GM12878 (cell line): ENCODE data around the gene GALNT9. TPM values are rescaled to one million over a fixed set of nuclear protein-coding genes. Genes with fewer than 3 reads are reported as not detected.

Source experiments
- ATAC-seq: fragments of 200-7000 bp; cut with Tn5 transposase; 3 replicates; pipeline ENCODE4 v1.9.1; 2020; ENCODE audit warnings: mild to moderate bottlenecking, moderate library complexity
- BruUV-seq: library from RNA; stranded (reverse); fragments of 400-500 nt; replicated peaks from 2 replicates; lab custom pipeline; 2021; lab: Mats Ljungman, UMichigan
- CTCF ChIA-PET: fragments of 300-600 bp; sonication (Branson Sonifier 250); formaldehyde crosslinking; extraction: SDS; loops from one replicate; lab custom pipeline; 2021; ENCODE audit warnings: inconsistent platforms; lab: Yijun Ruan, JAX
- POLR2A ChIA-PET: fragments of 350-600 bp; formaldehyde crosslinking; extraction: SDS; loops from one replicate; lab custom pipeline; 2021; ENCODE audit warnings: inconsistent platforms; lab: Charles Lee
- RAD21 ChIA-PET: fragments of 300-600 bp; sonication (Branson Sonifier 250); formaldehyde crosslinking; loops from one replicate; lab custom pipeline; 2023; ENCODE audit warnings: antibody characterized with exemption; ENCODE audit not compliant: unreplicated experiment; lab: Charles Lee
- SMC1A ChIA-PET: fragments of 300-600 bp; sonication (Branson Sonifier 250); formaldehyde crosslinking; loops from one replicate; lab custom pipeline; 2023; ENCODE audit not compliant: unreplicated experiment, uncharacterized antibody; lab: Charles Lee
- DNase-seq: peaks from one replicate; pipeline ENCODE4 v3.0.0-alpha.2; 2011; ENCODE audit warnings: low read depth, low spot score
- FAIRE-seq: peaks from 3 replicates; lab custom pipeline; 2011; peaks lifted over from hg19 to GRCh38; lab: Jason Lieb, UNC
- H2AFZ ChIP-seq: 2 replicates; pipeline ENCODE4 v1.6.0; 2011; ENCODE audit warnings: low read depth, low read length, control low read depth; ENCODE audit not compliant: control insufficient read depth
- H3K27ac ChIP-seq: 2 replicates; pipeline ENCODE4 v1.5.1; 2011; ENCODE audit warnings: control low read depth; ENCODE audit not compliant: control insufficient read depth, insufficient read depth
- H3K27me3 ChIP-seq, 2 experiments: replicated peaks in 1 of 2; 2 replicates each; pipeline versions ENCODE4 v1.6.0 to v1.6.1; 2011; ENCODE audit warnings: low read length in 1 of 2; ENCODE audit not compliant: control insufficient read depth in 2 of 2, insufficient read depth in 2 of 2
- H3K36me3 ChIP-seq, 2 experiments: 2 replicates each; pipeline ENCODE4 v1.5.1; 2011; ENCODE audit warnings: low read length in 1 of 2; ENCODE audit not compliant: control insufficient read depth in 2 of 2, insufficient read depth in 2 of 2
- H3K4me1 ChIP-seq: 2 replicates; pipeline ENCODE4 v1.6.1; 2011; ENCODE audit warnings: mild to moderate bottlenecking, low read length, moderate library complexity, mixed read lengths; ENCODE audit not compliant: control insufficient read depth, insufficient read depth
- H3K4me2 ChIP-seq: 2 replicates; pipeline ENCODE4 v1.6.0; 2011; ENCODE audit warnings: control low read depth; ENCODE audit not compliant: control insufficient read depth, insufficient read depth
- H3K4me3 ChIP-seq: fragments of 200-600 bp; sonication (generic); 2 replicates; pipeline ENCODE4 v1.5.1; 2016
- H3K79me2 ChIP-seq: 2 replicates; pipeline ENCODE4 v1.6.0; 2011; ENCODE audit warnings: low read length; ENCODE audit not compliant: control insufficient read depth, insufficient read depth
- H3K9ac ChIP-seq: 2 replicates; pipeline ENCODE4 v1.8.0; 2011; ENCODE audit warnings: low read length, control low read depth, mixed read lengths; ENCODE audit not compliant: control insufficient read depth, insufficient read depth
- H3K9me3 ChIP-seq: replicated peaks from 3 replicates; pipeline ENCODE4 v1.5.1; 2011; ENCODE audit warnings: mild to moderate bottlenecking, low read length; ENCODE audit not compliant: control insufficient read depth, insufficient read depth
- H4K20me1 ChIP-seq: 2 replicates; pipeline ENCODE4 v1.6.0; 2011; ENCODE audit not compliant: control insufficient read depth, insufficient read depth
- BACH1 ChIP-seq: fragments of 450-650 bp; IDR thresholded peaks from 2 replicates; pipeline ENCODE4 v1.6.1; 2017; ENCODE audit warnings: mild to moderate bottlenecking, borderline replicate concordance
- CHD1 ChIP-seq: IDR thresholded peaks from 2 replicates; pipeline ENCODE4 v1.6.1; 2012; ENCODE audit warnings: low read depth, low read length, improper control_type of control experiment
- CREM ChIP-seq: IDR thresholded peaks from 2 replicates; pipeline ENCODE4 v1.6.1; 2014; ENCODE audit warnings: antibody characterized with exemption, low read depth
- ESRRA ChIP-seq: IDR thresholded peaks from 2 replicates; pipeline ENCODE4 v1.6.1; 2012; ENCODE audit warnings: mild to moderate bottlenecking, low read length, improper control_type of control experiment
- MEF2A ChIP-seq: IDR thresholded peaks from 2 replicates; pipeline ENCODE4 v1.6.1; 2011; ENCODE audit warnings: low read depth, mild to moderate bottlenecking, low read length, moderate library complexity; ENCODE audit not compliant: insufficient read depth
- RCOR1 ChIP-seq: conservative IDR thresholded peaks from 2 replicates; pipeline ENCODE4 v1.6.1; 2012; ENCODE audit warnings: low read depth, low read length, improper control_type of control experiment
- SPI1 ChIP-seq: IDR thresholded peaks from 2 replicates; pipeline ENCODE4 v1.6.1; 2011; ENCODE audit warnings: low read depth, mild to moderate bottlenecking, low read length, moderate library complexity, borderline replicate concordance; ENCODE audit not compliant: insufficient read depth
- TBL1XR1 ChIP-seq: IDR thresholded peaks from 2 replicates; pipeline ENCODE4 v1.6.1; 2012; ENCODE audit warnings: low read depth, low read length, improper control_type of control experiment
- TCF12 ChIP-seq: IDR thresholded peaks from 2 replicates; pipeline ENCODE4 v1.6.1; 2011; ENCODE audit warnings: low read depth, mild to moderate bottlenecking, low read length
- ZBED1 ChIP-seq: IDR thresholded peaks from 2 replicates; pipeline ENCODE4 v1.6.1; 2016; ENCODE audit warnings: borderline replicate concordance
- ZNF24 ChIP-seq: fragments of 450-650 bp; IDR thresholded peaks from 2 replicates; pipeline ENCODE4 v1.6.1; 2017; ENCODE audit warnings: antibody characterized with exemption, mild to moderate bottlenecking
- ZSCAN29 ChIP-seq: fragments of 450-650 bp; IDR thresholded peaks from 2 replicates; pipeline ENCODE4 v1.6.1; 2017; ENCODE audit warnings: mild to moderate bottlenecking, moderate library complexity
- ZZZ3 ChIP-seq: IDR thresholded peaks from 2 replicates; pipeline ENCODE4 v1.6.1; 2011; ENCODE audit warnings: low read depth; ENCODE audit not compliant: control insufficient read depth, insufficient read length
- WGBS: methylation state at CpG from one replicate; pipeline ENCODE4 v1.1.6; 2016; ENCODE audit warnings: low lambda C conversion rate; ENCODE audit not compliant: insufficient replicate concordance, insufficient coverage; ENCODE audit errors: missing lambda C conversion rate; 5-methylcytosine and 5-hydroxymethylcytosine counted together
- in situ Hi-C: fragments of 300-500 bp; cut with MboI; formaldehyde crosslinking; loops from 9 replicates; pipeline ENCODE4 v1.14.3; 2018; ENCODE audit warnings: mixed read lengths
- intact Hi-C: fragments of 100-400 bp; cut with micrococcal nuclease; formaldehyde crosslinking; loops from one replicate; pipeline ENCODE4 v1.14.2; 2022; ENCODE audit not compliant: unreplicated experiment
- polyA plus RNA-seq, 11 experiments: library from polyadenylated mRNA; depleted of rRNA in 4 of 11; unstranded in 6 of 11; stranded (reverse) in 5 of 11; fragments of >200 nt; fragmentation: Nextera tagmentation in 4 of 11; fragmentation: Illumina TruSeq in 1 of 11; extraction: Ambion mirVana in 4 of 11; extraction: Trizol in 1 of 11; gene quantifications; 1 replicate in 1 of 11; 2 replicates in 10 of 11; pipeline versions ENCODE4 v1.2.1 to v1.2.3, GENCODE V29; 2011 to 2016; ENCODE audit warnings: inconsistent platforms in 2 of 11, missing spikeins in 2 of 11, low read depth in 1 of 11
- total RNA-seq, 4 experiments: library from RNA; depleted of rRNA in 3 of 4; stranded (reverse); fragments of >200 nt in 3 of 4; fragmentation: Illumina TruSeq in 1 of 4; extraction: Trizol in 1 of 4; gene quantifications; 2 replicates each; pipeline versions ENCODE4 v1.2.1 to v1.2.3, GENCODE V29; 2013 to 2021
- TF ChIP-seq, protein P1 (sequence below): IDR thresholded peaks from 2 replicates; pipeline ENCODE4 v1.6.1; 2011; ENCODE audit warnings: borderline replicate concordance, low read depth, mild to moderate bottlenecking, moderate library complexity, low read length; ENCODE audit not compliant: insufficient read depth, poor library complexity, severe bottlenecking
- TF ChIP-seq, protein P2 (sequence below): IDR thresholded peaks from 2 replicates; pipeline ENCODE4 v1.6.1; 2012; ENCODE audit warnings: low read length, inconsistent platforms
- TF ChIP-seq, protein P3 (sequence below): fragments of 450-650 bp; IDR thresholded peaks from 2 replicates; pipeline ENCODE4 v1.6.1; 2016; ENCODE audit warnings: mild to moderate bottlenecking
- TF ChIP-seq, protein P4 (sequence below): fragments of 450-650 bp; formaldehyde crosslinking; IDR thresholded peaks from 2 replicates; pipeline ENCODE4 v1.4.0; 2020; ENCODE audit warnings: mild to moderate bottlenecking, moderate library complexity

The GALNT9 gene
- total and polyA plus RNA-seq, 10 of the 15 experiments (the other 5 are each of a cell fraction or from before 2014, with no cell fraction given): 0.04 TPM; not detected in 9

DNA sequence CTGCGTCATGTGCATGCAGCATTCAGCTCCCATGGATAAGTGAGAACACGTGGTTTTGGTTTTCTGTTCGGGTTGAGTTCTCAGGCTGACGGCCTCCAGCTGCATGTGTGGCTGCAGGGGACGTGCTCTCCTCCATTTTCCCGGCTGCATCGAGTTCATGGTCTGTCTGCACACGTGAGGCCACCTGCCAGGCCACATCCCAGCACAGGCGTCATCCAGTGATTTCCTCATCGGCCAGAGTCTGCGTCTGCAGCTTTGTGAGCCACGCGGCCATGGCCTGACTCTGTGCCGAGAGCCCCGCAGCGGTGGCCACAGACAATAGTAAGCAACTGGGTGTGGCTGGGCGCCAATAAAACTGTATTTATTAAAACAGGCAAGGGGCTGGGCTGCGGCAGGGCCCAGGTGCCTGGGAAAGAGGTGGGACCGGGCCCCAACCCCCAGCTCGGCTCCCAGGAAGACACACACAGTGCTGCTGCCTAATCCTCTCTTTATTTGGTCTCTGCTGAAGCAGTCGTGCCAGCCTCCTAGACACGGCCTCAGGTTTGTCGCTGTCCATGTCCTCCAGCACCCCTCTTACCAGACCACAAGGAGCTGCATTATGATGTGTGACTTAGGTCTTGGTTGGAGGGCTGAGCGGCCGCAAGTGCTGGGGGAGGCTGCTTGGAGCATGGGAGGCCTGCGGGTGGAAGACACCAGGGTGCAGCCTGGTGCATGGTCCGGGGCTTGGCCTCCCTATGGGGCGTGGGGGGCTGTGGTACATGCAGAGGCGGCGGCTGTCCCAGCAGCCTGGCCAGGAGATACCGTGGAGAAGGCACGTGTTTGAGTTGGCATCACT lies 133.1 kb downstream of the GALNT9 start:
- Histone ChIP-seq H3K9ac (no peak overlapping the region), H3K9me3 (peaks cover 2% of the 10 kb centered on the region; the same call in 2 of the 3 replicates), H3K4me2 (no peak overlapping the region), H3K4me3 (no peak overlapping the region), H3K79me2 (no peaks in the 10 kb centered on the region), H2AFZ (no peak overlapping the region), H3K36me3 (no peaks in the 10 kb centered on the region), H3K27ac (no peak overlapping the region), H4K20me1 (no peaks in the 10 kb centered on the region), H3K27me3 (no peaks in the 10 kb centered on the region), H3K4me1 (no peaks in the 10 kb centered on the region)
- BruUV-seq: no TSS peak
- ChIA-PET RAD21 (no interaction called here), POLR2A (no interaction called here), CTCF (no interaction called here), SMC1A (no interaction called here)
- in situ Hi-C loops: no loop called here
- ATAC-seq (no peak), DNase-seq (no peak), FAIRE-seq (no peak)
- intact Hi-C loops: no loop called here
- 57% methylated on average over 32 of the region's 32 CpGs for WGBS
- no peak for TF ChIP-seq ZNF24
- TF ChIP-seq ESRRA: no peak
- TF ChIP-seq, protein P1, sequence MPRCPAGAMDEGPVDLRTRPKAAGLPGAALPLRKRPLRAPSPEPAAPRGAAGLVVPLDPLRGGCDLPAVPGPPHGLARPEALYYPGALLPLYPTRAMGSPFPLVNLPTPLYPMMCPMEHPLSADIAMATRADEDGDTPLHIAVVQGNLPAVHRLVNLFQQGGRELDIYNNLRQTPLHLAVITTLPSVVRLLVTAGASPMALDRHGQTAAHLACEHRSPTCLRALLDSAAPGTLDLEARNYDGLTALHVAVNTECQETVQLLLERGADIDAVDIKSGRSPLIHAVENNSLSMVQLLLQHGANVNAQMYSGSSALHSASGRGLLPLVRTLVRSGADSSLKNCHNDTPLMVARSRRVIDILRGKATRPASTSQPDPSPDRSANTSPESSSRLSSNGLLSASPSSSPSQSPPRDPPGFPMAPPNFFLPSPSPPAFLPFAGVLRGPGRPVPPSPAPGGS: no peak
- no peak for TF ChIP-seq ZBED1
- TF ChIP-seq, protein P2, sequence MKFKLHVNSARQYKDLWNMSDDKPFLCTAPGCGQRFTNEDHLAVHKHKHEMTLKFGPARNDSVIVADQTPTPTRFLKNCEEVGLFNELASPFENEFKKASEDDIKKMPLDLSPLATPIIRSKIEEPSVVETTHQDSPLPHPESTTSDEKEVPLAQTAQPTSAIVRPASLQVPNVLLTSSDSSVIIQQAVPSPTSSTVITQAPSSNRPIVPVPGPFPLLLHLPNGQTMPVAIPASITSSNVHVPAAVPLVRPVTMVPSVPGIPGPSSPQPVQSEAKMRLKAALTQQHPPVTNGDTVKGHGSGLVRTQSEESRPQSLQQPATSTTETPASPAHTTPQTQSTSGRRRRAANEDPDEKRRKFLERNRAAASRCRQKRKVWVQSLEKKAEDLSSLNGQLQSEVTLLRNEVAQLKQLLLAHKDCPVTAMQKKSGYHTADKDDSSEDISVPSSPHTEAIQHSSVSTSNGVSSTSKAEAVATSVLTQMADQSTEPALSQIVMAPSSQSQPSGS: no peak
- no peak for TF ChIP-seq ZZZ3
- no peak for TF ChIP-seq TBL1XR1
- TF ChIP-seq, protein P3, sequence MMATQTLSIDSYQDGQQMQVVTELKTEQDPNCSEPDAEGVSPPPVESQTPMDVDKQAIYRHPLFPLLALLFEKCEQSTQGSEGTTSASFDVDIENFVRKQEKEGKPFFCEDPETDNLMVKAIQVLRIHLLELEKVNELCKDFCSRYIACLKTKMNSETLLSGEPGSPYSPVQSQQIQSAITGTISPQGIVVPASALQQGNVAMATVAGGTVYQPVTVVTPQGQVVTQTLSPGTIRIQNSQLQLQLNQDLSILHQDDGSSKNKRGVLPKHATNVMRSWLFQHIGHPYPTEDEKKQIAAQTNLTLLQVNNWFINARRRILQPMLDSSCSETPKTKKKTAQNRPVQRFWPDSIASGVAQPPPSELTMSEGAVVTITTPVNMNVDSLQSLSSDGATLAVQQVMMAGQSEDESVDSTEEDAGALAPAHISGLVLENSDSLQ: no peak
- no peak for TF ChIP-seq SPI1
- no peak for TF ChIP-seq RCOR1
- no peak for TF ChIP-seq ZSCAN29
- TF ChIP-seq CREM: no peak
- TF ChIP-seq, protein P4, sequence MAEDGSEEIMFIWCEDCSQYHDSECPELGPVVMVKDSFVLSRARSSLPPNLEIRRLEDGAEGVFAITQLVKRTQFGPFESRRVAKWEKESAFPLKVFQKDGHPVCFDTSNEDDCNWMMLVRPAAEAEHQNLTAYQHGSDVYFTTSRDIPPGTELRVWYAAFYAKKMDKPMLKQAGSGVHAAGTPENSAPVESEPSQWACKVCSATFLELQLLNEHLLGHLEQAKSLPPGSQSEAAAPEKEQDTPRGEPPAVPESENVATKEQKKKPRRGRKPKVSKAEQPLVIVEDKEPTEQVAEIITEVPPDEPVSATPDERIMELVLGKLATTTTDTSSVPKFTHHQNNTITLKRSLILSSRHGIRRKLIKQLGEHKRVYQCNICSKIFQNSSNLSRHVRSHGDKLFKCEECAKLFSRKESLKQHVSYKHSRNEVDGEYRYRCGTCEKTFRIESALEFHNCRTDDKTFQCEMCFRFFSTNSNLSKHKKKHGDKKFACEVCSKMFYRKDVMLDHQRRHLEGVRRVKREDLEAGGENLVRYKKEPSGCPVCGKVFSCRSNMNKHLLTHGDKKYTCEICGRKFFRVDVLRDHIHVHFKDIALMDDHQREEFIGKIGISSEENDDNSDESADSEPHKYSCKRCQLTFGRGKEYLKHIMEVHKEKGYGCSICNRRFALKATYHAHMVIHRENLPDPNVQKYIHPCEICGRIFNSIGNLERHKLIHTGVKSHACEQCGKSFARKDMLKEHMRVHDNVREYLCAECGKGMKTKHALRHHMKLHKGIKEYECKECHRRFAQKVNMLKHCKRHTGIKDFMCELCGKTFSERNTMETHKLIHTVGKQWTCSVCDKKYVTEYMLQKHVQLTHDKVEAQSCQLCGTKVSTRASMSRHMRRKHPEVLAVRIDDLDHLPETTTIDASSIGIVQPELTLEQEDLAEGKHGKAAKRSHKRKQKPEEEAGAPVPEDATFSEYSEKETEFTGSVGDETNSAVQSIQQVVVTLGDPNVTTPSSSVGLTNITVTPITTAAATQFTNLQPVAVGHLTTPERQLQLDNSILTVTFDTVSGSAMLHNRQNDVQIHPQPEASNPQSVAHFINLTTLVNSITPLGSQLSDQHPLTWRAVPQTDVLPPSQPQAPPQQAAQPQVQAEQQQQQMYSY (CRISPR knock-in tag): no peak
- TF ChIP-seq MEF2A: no peak
- TF ChIP-seq TCF12: no peak
- TF ChIP-seq CHD1: no peak
- no peak for TF ChIP-seq BACH1
